ENCODE data around the gene DHCR7.

DNA sequence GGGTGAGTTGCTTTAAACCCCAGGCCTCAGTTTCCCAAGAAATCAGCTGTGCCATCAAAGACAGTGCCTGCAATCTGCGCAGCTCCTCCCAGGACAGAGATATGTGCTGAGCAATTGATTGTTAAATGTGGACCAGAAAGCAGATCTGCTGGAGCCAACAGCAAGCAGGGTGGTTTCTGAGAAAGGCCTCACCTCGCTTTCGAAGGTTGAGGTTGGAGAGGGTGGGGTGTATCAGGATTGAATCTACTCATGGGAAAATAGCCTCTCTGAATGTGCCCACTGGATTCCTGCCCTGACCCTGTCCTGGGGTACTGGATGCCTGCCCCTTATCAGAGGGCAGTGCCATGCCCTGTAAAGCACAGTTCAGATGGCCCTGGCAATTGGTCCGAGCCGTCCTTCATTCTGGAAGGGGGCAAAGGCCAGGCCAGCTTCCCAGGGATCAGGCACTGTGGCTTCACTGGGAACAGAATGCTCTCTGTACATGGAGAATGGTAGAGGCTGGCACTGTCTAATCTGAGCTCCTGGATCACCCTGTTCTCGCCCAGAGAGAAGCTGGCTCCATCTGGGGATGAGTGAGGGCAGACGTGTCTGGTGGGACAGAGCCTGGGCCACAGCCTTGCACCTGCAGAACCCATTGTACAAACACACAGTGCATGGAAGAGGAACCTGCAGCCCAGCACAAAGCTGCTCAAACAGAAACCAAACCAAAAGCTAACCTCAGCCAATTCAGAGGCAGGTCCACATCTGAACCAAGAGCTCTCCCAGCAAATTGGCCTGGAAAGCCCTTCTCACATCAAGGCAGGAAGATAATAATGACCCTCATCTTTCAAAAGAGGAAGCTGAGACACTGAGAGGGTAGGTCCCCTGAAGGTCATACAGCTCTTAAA is 15.2 kb downstream of the DHCR7 start:
- TF ChIP-seq, protein P1, sequence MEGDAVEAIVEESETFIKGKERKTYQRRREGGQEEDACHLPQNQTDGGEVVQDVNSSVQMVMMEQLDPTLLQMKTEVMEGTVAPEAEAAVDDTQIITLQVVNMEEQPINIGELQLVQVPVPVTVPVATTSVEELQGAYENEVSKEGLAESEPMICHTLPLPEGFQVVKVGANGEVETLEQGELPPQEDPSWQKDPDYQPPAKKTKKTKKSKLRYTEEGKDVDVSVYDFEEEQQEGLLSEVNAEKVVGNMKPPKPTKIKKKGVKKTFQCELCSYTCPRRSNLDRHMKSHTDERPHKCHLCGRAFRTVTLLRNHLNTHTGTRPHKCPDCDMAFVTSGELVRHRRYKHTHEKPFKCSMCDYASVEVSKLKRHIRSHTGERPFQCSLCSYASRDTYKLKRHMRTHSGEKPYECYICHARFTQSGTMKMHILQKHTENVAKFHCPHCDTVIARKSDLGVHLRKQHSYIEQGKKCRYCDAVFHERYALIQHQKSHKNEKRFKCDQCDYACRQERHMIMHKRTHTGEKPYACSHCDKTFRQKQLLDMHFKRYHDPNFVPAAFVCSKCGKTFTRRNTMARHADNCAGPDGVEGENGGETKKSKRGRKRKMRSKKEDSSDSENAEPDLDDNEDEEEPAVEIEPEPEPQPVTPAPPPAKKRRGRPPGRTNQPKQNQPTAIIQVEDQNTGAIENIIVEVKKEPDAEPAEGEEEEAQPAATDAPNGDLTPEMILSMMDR (IDR thresholded peaks at IDR 0.05): no peak
- no peak for TF ChIP-seq ZFX (IDR thresholded peaks at IDR 0.05; ENCODE audit: borderline replicate concordance)

Data from 22Rv1 (cell line).